Measurements from ENCODE around the gene KCNT2.

The KCNT2 gene

GRCh38 chr1:196550731-196551130 is 57.5 kb downstream of the KCNT2 start:
- Histone ChIP-seq H3K36me3 (ENCODE audit: control insufficient read depth in 1 of 2, insufficient read depth in 2 of 2, low read depth in 1 of 2, low read length in 2 of 2) (no peaks in the 10 kb centered on the region), H3K18ac (ENCODE audit: low read depth in 1 of 2, low read length in 2 of 2) (no peak overlapping the region), H3K4me1 (ENCODE audit: control insufficient read depth, insufficient read depth, low read depth, low read length) (no peaks in the 10 kb centered on the region), H4K91ac (ENCODE audit: low read length) (no peak overlapping the region), H4K8ac (ENCODE audit: low read length) (no peak overlapping the region), H3K27me3 (ENCODE audit: control insufficient read depth in 1 of 2, insufficient read depth in 1 of 2, low read length in 2 of 2) (no peaks in the 10 kb centered on the region), H2BK120ac (ENCODE audit: low read depth, low read length) (no peak overlapping the region), H3K4me2 (ENCODE audit: low read length, poor library complexity, severe bottlenecking) (no peak overlapping the region), H3K79me1 (replicated peaks; ENCODE audit: low read length, poor library complexity, severe bottlenecking) (peaks cover 5% of the 10 kb centered on the region), H2BK15ac (ENCODE audit: low read depth, poor library complexity, severe bottlenecking) (no peak overlapping the region), H2BK12ac (ENCODE audit: low read length in 2 of 2) (no peak overlapping the region), H2AK5ac (ENCODE audit: low read length, severe bottlenecking) (no peak overlapping the region), H3K9ac (ENCODE audit: low read length) (no peak overlapping the region), H2BK5ac (ENCODE audit: low read depth, low read length, poor library complexity, severe bottlenecking) (no peak overlapping the region), H3K4ac (ENCODE audit: low read depth in 1 of 2, low read length in 2 of 2) (no peak overlapping the region), H3K4me3 (ENCODE audit: insufficient read depth in 1 of 2, low read depth in 1 of 2, low read length in 2 of 2) (no peak overlapping the region), H3K27ac (ENCODE audit: low read length, poor library complexity, severe bottlenecking) (no peak overlapping the region), H3K23ac (ENCODE audit: low read length in 2 of 2) (no peak overlapping the region), H2AFZ (ENCODE audit: low read depth, low read length) (no peak overlapping the region), H3K14ac (ENCODE audit: low read length in 2 of 2) (no peak overlapping the region), H3K9me3 (ENCODE audit: control insufficient read depth, low read length) (peaks cover 12% of the 10 kb centered on the region)
- no peak for DNase-seq

DNA sequence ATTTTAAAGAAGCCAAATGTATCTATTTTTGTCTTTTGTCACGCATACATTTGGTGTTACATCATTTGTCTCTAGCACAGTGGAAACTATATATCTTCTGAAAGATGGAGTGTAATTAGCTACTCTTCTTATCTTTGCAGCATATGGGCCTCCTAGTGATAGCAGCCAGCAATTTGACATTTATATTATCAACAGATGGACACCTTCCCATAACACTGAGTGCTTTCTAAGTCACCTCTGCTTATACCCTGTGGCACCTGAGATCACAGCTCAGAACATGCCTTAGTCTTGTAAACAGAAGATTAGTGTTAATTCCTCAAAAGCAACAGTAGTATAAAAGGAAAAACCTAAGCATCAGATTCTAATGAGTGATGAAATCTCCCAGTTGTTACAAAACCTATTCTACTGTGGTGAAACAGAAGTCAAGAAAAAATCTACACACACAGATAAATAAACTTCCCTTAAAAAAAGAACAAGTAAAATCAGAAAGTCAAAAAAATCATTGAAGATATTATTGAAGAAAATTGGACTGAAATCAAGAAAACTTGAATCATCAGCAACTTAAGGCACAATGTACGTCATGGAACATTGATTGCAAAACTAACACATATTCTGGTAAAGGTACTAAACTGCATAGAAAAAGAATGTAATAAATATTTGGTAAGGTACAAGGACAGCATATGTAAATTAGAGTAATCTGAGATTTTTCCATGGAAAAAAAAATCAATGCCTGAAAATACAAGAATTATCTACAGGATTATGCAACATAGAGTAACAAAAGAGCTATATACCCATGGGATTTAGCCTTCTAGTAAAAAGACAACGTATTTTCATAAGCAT is 61.7 kb downstream of the KCNT2 start:
- no peak overlapping the region for H4K8ac ChIP-seq (ENCODE audit: low read length)
- peaks cover 5% of the 10 kb centered on the region for H3K79me1 ChIP-seq (replicated peaks; ENCODE audit: low read length, poor library complexity, severe bottlenecking)
- DNase-seq, result peak; percentile 13
- H2BK5ac ChIP-seq (ENCODE audit: low read depth, low read length, poor library complexity, severe bottlenecking), result no peak overlapping the region
- H3K4ac ChIP-seq (ENCODE audit: low read depth in 1 of 2, low read length in 2 of 2), result no peak overlapping the region
- H2BK12ac ChIP-seq (ENCODE audit: low read length in 2 of 2), result no peak overlapping the region
- no peak overlapping the region for H3K14ac ChIP-seq (ENCODE audit: low read length in 2 of 2)
- no peak overlapping the region for H3K9ac ChIP-seq (ENCODE audit: low read length)
- no peak overlapping the region for H2AFZ ChIP-seq (ENCODE audit: low read depth, low read length)
- H3K4me3 ChIP-seq (ENCODE audit: insufficient read depth in 1 of 2, low read depth in 1 of 2, low read length in 2 of 2), result no peak overlapping the region
- no peak overlapping the region for H2AK5ac ChIP-seq (ENCODE audit: low read length, severe bottlenecking)
- no peaks in the 10 kb centered on the region for H3K36me3 ChIP-seq (ENCODE audit: control insufficient read depth in 1 of 2, insufficient read depth in 2 of 2, low read depth in 1 of 2, low read length in 2 of 2)
- no peak overlapping the region for H4K91ac ChIP-seq (ENCODE audit: low read length)
- no peaks in the 10 kb centered on the region for H3K4me1 ChIP-seq (ENCODE audit: control insufficient read depth, insufficient read depth, low read depth, low read length)
- WGBS, result no CpG with 5 or more reads among the region's 3 CpGs
- H3K23ac ChIP-seq (ENCODE audit: low read length in 2 of 2), result no peak overlapping the region
- no peak overlapping the region for H3K4me2 ChIP-seq (ENCODE audit: low read length, poor library complexity, severe bottlenecking)
- no peak overlapping the region for H3K27ac ChIP-seq (ENCODE audit: low read length, poor library complexity, severe bottlenecking)
- no peak overlapping the region for H3K18ac ChIP-seq (ENCODE audit: low read depth in 1 of 2, low read length in 2 of 2)
- H2BK15ac ChIP-seq (ENCODE audit: low read depth, poor library complexity, severe bottlenecking), result no peak overlapping the region
- H3K9me3 ChIP-seq (ENCODE audit: control insufficient read depth, low read length), result no peaks in the 10 kb centered on the region
- H3K27me3 ChIP-seq (ENCODE audit: control insufficient read depth in 1 of 2, insufficient read depth in 1 of 2, low read length in 2 of 2), result no peaks in the 10 kb centered on the region
- no peak overlapping the region for H2BK120ac ChIP-seq (ENCODE audit: low read depth, low read length)

GRCh38 chr1:196545222-196545621 is 63.0 kb downstream of the KCNT2 start:
- Histone ChIP-seq H3K79me1 (replicated peaks; ENCODE audit: low read length, poor library complexity, severe bottlenecking) (peaks cover 3% of the 10 kb centered on the region), H2BK120ac (ENCODE audit: low read depth, low read length) (no peak overlapping the region), H3K27ac (ENCODE audit: low read length, poor library complexity, severe bottlenecking) (no peak overlapping the region), H3K4me3 (ENCODE audit: insufficient read depth in 1 of 2, low read depth in 1 of 2, low read length in 2 of 2) (no peak overlapping the region), H3K14ac (ENCODE audit: low read length in 2 of 2) (no peak overlapping the region), H2AK5ac (ENCODE audit: low read length, severe bottlenecking) (no peak overlapping the region), H2BK12ac (ENCODE audit: low read length in 2 of 2) (no peak overlapping the region), H3K9me3 (ENCODE audit: control insufficient read depth, low read length) (no peaks in the 10 kb centered on the region), H2BK15ac (ENCODE audit: low read depth, poor library complexity, severe bottlenecking) (no peak overlapping the region), H3K36me3 (ENCODE audit: control insufficient read depth in 1 of 2, insufficient read depth in 2 of 2, low read depth in 1 of 2, low read length in 2 of 2) (no peaks in the 10 kb centered on the region), H3K4me2 (ENCODE audit: low read length, poor library complexity, severe bottlenecking) (no peak overlapping the region), H3K9ac (ENCODE audit: low read length) (no peak overlapping the region), H2AFZ (ENCODE audit: low read depth, low read length) (no peak overlapping the region), H4K8ac (ENCODE audit: low read length) (no peak overlapping the region), H2BK5ac (ENCODE audit: low read depth, low read length, poor library complexity, severe bottlenecking) (no peak overlapping the region), H4K91ac (ENCODE audit: low read length) (no peak overlapping the region), H3K4me1 (ENCODE audit: control insufficient read depth, insufficient read depth, low read depth, low read length) (no peaks in the 10 kb centered on the region), H3K27me3 (ENCODE audit: control insufficient read depth in 1 of 2, insufficient read depth in 1 of 2, low read length in 2 of 2) (no peaks in the 10 kb centered on the region), H3K18ac (ENCODE audit: low read depth in 1 of 2, low read length in 2 of 2) (no peak overlapping the region), H3K23ac (ENCODE audit: low read length in 2 of 2) (no peak overlapping the region), H3K4ac (ENCODE audit: low read depth in 1 of 2, low read length in 2 of 2) (no peak overlapping the region)
- DNase-seq, result no peak
- no CpG with 5 or more reads among the region's 1 CpG for WGBS

- H2BK5ac ChIP-seq (ENCODE audit: low read depth, low read length, poor library complexity, severe bottlenecking), result no peak overlapping the region
- no peaks in the 10 kb centered on the region for H3K9me3 ChIP-seq (ENCODE audit: control insufficient read depth, low read length)
- H2BK120ac ChIP-seq (ENCODE audit: low read depth, low read length), result no peak overlapping the region
- no peak overlapping the region for H3K4me2 ChIP-seq (ENCODE audit: low read length, poor library complexity, severe bottlenecking)
- no peak overlapping the region for H2AFZ ChIP-seq (ENCODE audit: low read depth, low read length)
- no peak overlapping the region for H3K14ac ChIP-seq (ENCODE audit: low read length in 2 of 2)
- no peaks in the 10 kb centered on the region for H3K4me1 ChIP-seq (ENCODE audit: control insufficient read depth, insufficient read depth, low read depth, low read length)
- H2AK5ac ChIP-seq (ENCODE audit: low read length, severe bottlenecking), result no peak overlapping the region
- no peak overlapping the region for H3K23ac ChIP-seq (ENCODE audit: low read length in 2 of 2)
- DNase-seq, result no peak
- peaks cover 2% of the 10 kb centered on the region for H3K79me1 ChIP-seq (replicated peaks; ENCODE audit: low read length, poor library complexity, severe bottlenecking)
- H2BK12ac ChIP-seq (ENCODE audit: low read length in 2 of 2), result no peak overlapping the region
- H3K27ac ChIP-seq (ENCODE audit: low read length, poor library complexity, severe bottlenecking), result no peak overlapping the region
- no peak overlapping the region for H3K9ac ChIP-seq (ENCODE audit: low read length)
- WGBS, result no CpG with 5 or more reads among the region's 1 CpG
- no peaks in the 10 kb centered on the region for H3K36me3 ChIP-seq (ENCODE audit: control insufficient read depth in 1 of 2, insufficient read depth in 2 of 2, low read depth in 1 of 2, low read length in 2 of 2)
- no peak overlapping the region for H3K4me3 ChIP-seq (ENCODE audit: insufficient read depth in 1 of 2, low read depth in 1 of 2, low read length in 2 of 2)
- H3K27me3 ChIP-seq (ENCODE audit: control insufficient read depth in 1 of 2, insufficient read depth in 1 of 2, low read length in 2 of 2), result no peaks in the 10 kb centered on the region
- no peak overlapping the region for H2BK15ac ChIP-seq (ENCODE audit: low read depth, poor library complexity, severe bottlenecking)
- H4K8ac ChIP-seq (ENCODE audit: low read length), result no peak overlapping the region
- no peak overlapping the region for H3K18ac ChIP-seq (ENCODE audit: low read depth in 1 of 2, low read length in 2 of 2)
- no peak overlapping the region for H4K91ac ChIP-seq (ENCODE audit: low read length)
- H3K4ac ChIP-seq (ENCODE audit: low read depth in 1 of 2, low read length in 2 of 2), result no peak overlapping the region
These were observed 63.6 kb downstream of the KCNT2 start for GRCh38 chr1:196544617-196545016.

All from mesenchymal stem cell (in vitro differentiated cells and primary cell).